ENCODE measurements around the gene RBKS.
"Not testable (repeated sequence)": the region's sequence is repeated elsewhere in the genome, so short reads cannot be mapped to it uniquely, and the experiment has no call there.

Gene RBKS

GRCh38 chr2:27869763-27870162, 20.4 kb downstream of the RBKS start:
- DNase-seq = no peak

GRCh38 chr2:27866237-27866636, 23.9 kb downstream of the RBKS start:
- DNase-seq = no peak

- not testable (repeated sequence) for DNase-seq
Measured at GRCh38 chr2:27863955-27864354, 26.2 kb downstream of the RBKS start.

GRCh38 chr2:27863146-27863545, 27.0 kb downstream of the RBKS start:
- no peak for DNase-seq

GRCh38 chr2:27860111-27860510, 30.1 kb downstream of the RBKS start:
- no peak for DNase-seq

GRCh38 chr2:27857417-27858172, 32.6 kb downstream of the RBKS start:
- DNase-seq = no peak

GRCh38 chr2:27856956-27857355, 33.2 kb downstream of the RBKS start:
- no peak for DNase-seq

GRCh38 chr2:27856386-27856785, 33.8 kb downstream of the RBKS start:
- no peak for DNase-seq

GRCh38 chr2:27855476-27855875, 34.7 kb downstream of the RBKS start:
- no peak for DNase-seq

- DNase-seq = no peak
Measured at GRCh38 chr2:27854229-27854862, 35.8 kb downstream of the RBKS start.

GRCh38 chr2:27852691-27853090, 37.5 kb downstream of the RBKS start:
- DNase-seq = no peak

- no peak for DNase-seq
Measured at GRCh38 chr2:27849558-27850205, 40.5 kb downstream of the RBKS start.

GRCh38 chr2:27847333-27847732, 42.9 kb downstream of the RBKS start:
- DNase-seq = no peak

GRCh38 chr2:27844821-27845255, 45.3 kb downstream of the RBKS start:
- no peak for DNase-seq

GRCh38 chr2:27843992-27844391, 46.2 kb downstream of the RBKS start:
- DNase-seq = no peak

- no peak for DNase-seq
Measured at GRCh38 chr2:27842894-27843293, 47.3 kb downstream of the RBKS start.

GRCh38 chr2:27839022-27839618, 51.1 kb downstream of the RBKS start:
- no peak for DNase-seq

- DNase-seq = no peak
Measured at GRCh38 chr2:27838502-27838901, 51.7 kb downstream of the RBKS start.

- no peak for DNase-seq
Measured at GRCh38 chr2:27833931-27834330, 56.3 kb downstream of the RBKS start.

GRCh38 chr2:27832396-27832795, 57.8 kb downstream of the RBKS start:
- no peak for DNase-seq

GRCh38 chr2:27831279-27832050, 58.7 kb downstream of the RBKS start:
- no peak for DNase-seq

GRCh38 chr2:27830656-27831055, 59.5 kb downstream of the RBKS start:
- DNase-seq = no peak

- no peak for DNase-seq
Measured at GRCh38 chr2:27829791-27830190, 60.4 kb downstream of the RBKS start.
